Stimulated activated CD4-positive, alpha-beta T cell treated with anti-CD3 and anti-CD28 coated beads, Interleukin-2, amount 100 ng/mL, for 24 hours (primary cell): ENCODE results near the gene INPP5A.
"Not testable (repeated sequence)": the region's sequence is repeated elsewhere in the genome, so short reads cannot be mapped to it uniquely, and the experiment has no call there.

ENCODE experiments used
- DNase-seq, 2 donors: peaks; one replicate each; pipeline ENCODE4 v3.0.0-alpha.2; 2020

INPP5A gene, protein sequence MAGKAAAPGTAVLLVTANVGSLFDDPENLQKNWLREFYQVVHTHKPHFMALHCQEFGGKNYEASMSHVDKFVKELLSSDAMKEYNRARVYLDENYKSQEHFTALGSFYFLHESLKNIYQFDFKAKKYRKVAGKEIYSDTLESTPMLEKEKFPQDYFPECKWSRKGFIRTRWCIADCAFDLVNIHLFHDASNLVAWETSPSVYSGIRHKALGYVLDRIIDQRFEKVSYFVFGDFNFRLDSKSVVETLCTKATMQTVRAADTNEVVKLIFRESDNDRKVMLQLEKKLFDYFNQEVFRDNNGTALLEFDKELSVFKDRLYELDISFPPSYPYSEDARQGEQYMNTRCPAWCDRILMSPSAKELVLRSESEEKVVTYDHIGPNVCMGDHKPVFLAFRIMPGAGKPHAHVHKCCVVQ

DNA sequence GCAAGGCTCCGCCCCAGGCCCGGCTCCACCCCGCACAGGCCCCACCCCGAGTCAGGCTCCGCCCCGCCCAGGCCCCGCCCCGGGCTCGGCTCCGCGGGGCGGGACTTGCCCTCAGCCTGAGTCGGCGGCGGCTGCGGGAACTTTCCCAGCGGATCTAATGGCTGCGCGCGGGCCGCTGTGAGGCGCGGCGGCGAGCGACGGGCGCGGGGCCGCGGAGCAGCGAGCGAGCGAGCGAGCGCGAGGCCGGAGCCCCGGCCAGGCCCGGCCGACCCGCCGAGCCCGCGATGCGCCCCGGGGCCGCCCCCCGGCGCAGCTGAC lies at the start of gene INPP5A:
Gene INPP5A, plus strand, starts transcription at position 104 of the 318 bp plus-strand sequence. CDS start 310 bp downstream, outside the sequence.
- DNase-seq = no peak

DNA sequence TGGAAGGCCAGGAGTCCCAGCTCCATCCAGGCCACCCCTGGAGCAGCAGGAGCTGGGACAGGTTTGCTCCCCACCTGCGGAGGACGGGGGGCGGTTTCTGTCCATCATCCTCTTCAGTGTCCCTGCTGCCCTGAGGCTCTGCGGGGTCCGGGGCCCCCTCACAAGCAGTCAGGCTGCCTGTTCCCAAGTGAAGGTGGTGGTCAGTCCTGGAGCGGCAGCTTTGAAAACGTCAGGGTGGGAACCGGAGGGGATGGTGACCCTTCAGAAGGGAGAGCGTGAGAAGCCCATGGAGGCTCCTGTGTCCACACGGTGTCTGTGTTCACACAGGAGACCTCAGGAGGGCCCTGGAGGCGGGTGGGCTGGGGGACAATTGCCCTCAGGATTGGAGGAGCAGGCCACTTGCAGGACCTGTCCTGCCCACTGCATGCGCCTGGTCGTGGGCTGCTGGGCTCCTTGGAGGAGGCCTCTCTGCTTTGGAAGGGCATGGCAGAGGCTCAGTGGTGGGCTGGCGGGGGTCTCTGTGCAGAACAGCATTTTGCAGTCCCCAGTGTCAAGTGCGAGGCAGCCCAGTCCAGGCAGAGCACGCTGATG lies 49.3 kb upstream of the INPP5A start:
- no peak for DNase-seq

DNA sequence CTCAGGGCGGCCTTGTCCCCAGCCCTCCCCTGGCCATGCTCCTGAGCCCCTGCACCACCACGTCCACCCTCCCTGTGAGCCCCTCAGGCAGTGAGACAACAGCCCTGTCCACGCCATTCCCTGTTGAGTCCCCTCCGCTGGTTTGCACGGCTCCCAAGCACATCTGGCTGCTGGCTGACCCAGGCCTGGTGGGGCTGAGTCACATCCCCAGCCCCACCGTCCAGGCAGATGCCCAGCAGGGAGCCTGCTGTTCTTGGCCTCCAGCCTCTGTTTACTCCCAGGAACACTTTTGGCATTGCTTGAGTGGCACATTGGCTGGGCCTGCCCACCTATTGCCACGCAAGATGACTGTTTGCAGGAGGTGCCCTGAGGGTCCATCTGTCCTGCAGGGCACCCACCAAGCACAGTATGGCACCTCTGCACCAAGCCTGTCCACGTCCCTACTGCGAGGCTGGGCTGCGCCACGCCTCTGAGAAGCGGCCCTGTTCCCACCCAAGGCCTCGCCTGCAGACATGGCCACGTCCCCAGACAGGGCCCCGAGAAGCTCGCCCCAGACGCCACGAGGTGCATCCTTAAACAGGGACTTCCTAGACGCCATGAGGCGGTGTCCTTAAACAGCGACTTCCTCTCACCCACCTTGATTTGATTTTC lies 48.4 kb upstream of the INPP5A start:
- no peak for DNase-seq

DNA sequence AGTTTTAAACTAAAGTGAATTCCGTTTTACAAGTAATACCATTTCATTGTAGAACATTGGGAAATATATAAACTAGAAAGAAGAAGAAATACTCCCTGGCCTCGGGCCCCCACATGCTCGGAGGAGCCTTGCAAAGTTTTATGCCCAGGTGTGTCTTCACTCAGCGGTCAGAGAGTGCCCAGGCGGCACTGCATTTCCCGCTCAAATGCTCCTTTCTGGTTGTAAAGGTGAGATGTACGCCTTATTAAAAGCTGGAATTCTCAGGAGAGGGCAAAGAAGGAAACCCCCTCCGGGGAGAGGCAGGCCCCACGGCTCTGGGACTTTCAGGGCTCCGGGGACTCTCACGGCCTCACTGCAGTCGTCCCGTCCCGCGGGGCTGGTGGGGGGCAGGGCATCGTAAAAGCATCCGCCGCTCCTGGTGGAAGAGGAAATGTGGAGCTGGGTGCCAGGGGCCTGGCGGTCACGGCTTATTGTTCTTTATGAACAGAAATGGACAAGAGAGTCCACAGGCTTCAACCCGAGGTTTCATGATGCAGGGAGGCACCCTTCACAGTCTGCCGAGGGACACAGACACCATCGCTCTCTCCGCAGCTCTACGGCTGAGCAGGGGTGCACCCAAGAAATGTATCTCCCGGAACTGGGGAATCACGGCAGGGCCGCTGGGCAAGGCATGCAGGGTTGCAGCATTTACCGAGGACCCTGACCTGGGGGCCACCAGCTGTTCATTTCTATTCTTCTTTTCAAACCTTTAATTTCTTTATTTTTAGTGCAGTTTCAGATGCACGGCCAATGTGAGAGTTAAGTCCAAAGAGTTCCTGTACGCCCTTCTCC lies 47.7 kb upstream of the INPP5A start:
- no peak for DNase-seq

DNA sequence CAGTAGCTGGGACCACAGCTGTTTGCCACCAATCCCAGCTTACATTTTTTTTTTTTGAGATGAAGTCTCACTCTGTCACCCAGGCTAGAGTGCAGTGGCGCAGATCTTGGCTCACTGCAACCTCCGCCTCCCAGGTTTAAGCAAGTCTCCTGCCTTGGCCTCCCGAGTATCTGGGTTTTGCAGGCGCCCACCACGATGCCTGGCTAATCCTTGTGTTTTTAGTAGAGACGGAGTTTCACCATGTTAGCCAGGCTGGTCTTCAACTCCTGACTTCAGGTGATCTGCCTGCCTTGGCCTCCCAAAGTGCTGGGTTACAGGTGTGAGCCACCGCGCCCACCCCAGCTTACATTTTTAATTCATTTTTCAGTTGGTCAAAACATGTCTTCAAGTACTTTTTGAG lies 46.1 kb upstream of the INPP5A start:
- not testable (repeated sequence) for DNase-seq

DNA sequence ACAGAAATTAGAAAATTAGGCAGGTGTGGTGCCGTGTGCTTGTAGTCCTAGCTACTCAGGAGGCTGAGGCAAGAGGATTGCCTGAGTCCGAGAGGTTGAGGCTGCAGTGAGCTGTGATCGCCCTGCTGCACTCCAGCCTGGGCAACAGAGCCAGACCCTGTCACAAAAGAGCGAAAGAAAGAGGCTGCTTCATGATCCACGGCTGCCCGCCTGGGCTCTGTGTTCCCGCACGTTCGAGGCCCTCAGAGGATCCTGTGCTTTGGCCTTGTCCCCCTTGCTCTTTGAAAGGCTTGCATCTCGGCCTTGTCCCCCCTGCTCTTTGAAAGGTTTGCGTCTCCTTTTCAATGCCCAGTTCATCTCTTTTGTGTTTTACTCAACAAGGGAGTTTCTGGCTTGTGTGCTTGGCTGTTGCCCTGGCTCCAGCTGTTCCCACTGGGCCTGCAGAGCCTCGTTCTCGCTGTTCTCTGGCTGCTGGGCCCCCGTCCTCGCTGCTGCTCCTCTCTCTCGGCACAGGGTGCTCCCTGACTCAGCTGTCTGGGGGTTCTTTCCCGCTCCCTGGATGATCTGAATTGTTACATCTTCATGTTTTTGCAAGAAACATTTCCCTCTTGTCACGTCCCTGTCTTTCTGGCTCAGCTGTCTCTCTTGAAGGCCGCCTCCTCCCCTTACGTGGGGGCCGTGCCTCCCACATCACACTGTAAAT lies 45.1 kb upstream of the INPP5A start:
- DNase-seq = no peak

DNA sequence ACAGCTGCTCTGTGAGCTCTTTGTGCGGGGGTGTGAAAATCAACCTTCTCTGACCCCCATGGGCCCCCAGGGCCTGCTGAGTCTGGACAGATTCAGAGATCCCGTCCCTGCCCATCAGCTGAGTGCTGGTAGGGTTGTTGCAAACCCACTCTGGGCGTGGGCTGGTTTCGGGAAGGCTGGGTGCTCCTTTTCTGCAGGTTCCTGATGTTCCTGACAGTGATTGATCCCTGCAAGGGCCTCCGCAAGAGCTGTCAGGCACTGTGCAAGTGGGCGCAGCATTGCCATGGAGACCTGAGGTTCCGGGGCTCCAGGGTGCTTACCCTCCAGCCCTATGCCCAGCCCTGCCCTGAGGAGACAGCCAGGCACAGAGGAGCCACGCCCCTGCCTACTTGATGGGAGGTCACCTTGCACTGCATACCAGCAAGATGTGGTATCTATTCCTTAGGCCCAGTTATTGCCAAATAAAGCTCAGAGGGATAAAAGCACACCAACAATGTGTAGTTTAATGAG lies 44.3 kb upstream of the INPP5A start:
- no peak for DNase-seq

DNA sequence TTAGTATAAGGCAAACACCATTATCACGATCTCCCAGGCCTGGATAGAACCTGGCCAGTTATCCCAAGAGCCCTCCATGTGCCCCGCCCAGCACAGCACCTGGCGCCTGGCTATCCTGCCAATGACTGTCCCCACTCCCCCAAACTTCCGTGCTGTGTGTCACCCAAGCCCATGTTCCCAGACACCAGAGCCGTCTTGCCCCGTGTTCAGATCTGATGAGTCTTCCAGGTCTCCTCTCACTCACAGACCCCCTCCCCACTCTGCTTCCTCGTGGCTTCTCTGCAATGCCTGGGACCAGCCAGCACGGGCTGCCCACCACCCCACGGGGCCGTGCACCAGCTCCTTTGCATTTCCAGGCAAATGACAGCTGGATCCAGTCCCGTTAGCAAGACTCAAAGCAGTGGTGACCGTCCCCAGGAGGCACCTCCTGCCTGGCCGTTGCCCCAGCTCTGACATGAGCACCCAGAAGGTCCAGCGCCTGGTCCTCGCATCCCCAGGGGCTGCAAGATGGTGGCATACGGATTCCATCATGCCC lies 43.8 kb upstream of the INPP5A start:
- no peak for DNase-seq

DNA sequence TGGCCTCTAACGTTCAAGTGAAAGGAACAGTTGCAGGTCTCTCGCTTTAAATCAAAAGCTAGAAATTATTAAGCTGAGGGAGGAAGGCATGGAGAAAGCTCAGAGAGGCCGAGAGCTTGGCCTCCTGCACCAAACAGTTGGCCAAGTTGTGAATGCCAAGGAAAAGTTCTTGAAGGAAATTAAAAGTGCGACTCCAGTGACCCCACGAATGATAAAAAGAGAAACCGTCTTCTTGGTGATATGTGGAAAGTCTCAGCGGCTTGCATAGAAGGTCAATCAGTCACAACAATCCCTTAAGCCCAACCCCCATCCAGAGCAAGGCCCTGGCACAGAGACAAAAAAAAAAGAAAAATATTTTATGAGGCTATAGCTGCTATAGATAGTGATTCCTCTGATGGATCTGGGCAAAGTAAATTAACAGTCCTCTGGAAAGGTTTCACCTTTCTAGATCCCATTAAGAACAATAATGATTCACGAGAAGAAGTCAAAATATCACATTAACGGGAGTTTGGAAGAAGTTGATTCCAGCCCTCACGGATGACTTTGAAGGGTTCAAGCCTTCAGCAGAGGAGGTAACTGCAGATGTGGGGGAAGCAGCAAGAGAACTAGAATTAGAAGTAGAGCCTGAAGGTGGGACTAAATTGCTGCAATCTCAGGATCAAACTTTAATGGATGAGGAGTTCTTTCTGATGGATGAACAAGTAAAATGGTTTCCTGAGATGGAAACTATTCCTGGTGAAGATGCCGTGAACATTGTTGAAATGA lies 42.5 kb upstream of the INPP5A start:
- DNase-seq = no peak

DNA sequence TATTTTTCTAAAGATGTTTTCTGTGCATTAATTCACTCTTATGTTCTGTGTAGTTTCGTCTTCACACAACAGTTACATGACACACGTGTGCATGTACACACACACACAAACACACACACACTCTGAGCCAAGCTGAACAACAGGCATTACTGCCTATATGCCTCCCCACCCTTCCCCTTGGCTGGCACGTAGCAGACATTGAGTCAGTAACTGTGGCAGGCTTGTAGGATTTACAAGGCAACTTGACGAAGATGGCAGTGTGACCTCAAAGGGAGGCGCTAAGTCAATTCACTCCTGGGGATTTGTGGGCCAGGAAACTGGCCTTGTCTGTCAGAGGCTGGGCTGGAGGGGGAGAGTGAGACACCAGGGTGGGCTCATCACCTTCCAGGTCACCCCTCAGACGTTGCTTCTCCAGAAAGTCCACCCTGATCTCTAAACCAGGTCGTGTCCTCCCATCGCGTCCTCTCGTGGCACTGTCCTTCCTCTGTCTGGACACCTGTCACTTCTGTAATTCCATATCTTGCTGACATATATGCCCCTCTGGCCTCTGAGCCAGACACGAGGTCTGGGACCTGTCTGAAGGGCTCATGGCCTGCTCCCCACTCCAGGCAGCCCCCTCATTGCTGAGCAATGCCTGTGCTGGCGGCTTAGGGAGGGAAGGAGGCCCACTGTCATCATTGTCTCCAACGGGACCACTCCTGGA lies 41.1 kb upstream of the INPP5A start:
- DNase-seq = no peak

DNA sequence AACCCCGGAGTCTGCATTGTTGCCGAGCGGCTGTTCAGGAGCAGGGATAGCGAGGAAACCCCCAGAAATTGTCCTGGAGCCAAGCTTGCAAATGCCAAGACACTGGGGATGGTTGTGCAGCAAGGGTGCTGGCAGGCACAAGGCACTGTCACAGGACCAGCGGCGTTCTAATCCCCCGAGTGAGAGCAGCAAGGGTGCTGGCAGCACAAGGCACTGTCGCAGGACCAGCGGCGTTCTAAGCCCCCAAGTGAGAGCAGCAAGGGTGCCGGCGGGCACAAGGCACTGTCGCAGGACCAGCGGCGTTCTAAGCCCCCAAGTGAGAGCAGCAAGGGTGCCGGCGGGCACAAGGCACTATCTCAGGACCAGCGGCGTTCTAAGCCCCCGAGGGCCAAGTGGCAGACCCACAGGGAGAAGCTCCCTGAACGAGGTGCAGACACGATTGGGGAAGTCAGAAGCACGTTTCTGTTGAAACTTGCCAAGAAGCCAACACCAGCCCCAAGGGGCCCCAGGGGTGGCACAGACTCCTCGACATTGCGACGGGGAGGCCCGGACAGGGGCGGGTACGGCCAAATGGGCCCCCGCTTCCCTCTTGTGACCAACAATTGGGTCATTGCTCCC lies 40.4 kb upstream of the INPP5A start:
- DNase-seq = no peak

DNA sequence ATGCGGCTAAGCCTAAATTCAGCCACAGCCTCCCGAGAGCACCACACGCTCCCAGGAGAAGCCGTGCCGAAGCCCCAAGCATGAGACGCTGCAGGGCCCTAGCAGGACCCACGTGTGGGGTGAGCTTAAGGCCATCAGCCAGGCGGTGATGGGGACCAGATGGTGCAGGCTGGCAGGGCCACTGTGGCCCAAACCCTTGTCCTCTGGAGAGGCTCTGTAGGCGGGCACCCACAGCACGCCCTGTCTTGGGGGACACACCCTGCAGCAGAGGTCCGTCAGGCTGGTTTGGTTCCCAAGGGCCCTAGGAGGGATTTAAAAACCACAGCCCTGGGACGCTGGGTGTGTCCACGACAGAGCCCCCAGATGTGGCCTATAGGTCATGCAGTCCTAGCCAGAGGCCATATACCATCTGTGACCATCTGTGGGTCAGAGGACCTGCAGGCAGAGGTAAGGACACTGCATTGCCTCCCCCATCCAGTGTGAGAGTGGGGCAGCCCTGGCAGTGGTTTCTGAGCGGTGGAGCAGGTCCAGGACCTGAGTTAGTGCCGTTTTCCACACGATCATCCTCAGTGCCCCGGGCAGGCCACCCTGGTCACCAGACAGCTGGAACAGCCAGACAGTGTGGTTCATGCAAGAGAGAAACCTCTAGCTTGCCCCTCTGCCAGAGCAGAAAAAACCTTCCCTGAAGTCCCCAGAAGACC lies 39.6 kb upstream of the INPP5A start:
- no peak for DNase-seq

DNA sequence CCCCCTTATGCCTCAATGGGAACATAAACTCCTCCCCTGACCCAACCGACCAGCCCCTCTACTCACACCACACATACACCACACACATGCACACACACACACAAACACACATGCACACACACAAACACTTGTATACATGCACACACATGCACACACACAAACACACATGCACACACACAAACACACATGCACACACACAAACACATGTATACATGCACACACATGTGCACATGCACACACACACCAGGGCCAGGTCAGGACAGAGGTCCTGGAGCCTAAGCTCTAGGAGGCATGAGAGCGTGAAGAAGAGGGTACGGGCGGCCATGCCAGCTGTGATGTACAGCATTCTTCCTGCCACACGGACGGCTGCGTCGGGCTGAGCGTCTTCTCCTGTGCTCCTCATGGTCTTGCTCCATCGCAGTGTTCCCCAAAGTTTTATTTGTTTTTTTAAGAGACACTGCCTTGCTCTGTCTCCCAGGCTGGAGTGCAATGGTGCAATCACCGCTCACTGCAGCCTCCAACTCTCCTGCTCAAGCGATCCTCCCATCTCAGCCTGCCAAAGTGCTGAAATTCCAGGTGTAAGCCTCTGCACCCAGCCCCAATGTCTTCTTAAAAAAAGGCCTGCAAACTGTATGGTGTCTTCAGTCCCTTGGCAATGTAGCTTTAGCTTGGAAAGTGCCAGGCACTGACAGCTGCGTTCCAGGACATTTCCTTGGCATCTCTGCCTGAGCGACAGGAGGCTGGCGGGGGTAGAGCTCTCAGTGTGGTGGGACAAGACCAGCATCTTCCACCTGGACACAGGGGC lies 38.8 kb upstream of the INPP5A start:
- DNase-seq = no peak

DNA sequence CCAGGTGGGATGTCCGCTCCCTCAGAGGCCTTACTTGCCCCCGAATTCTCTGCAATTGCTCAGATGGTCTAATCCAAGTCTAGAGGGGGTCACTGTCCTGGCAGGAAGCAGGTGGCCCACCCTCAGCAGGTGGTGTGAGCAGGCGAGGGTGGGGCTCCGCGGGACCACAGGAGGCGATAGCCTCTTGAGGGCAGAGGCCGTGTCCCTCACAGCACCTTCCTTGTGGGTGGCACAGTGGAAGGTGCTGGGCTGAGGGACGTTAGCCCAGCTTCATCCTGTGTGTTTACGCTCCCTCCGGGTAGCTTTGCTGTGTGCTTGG lies 38.3 kb upstream of the INPP5A start:
- no peak for DNase-seq

DNA sequence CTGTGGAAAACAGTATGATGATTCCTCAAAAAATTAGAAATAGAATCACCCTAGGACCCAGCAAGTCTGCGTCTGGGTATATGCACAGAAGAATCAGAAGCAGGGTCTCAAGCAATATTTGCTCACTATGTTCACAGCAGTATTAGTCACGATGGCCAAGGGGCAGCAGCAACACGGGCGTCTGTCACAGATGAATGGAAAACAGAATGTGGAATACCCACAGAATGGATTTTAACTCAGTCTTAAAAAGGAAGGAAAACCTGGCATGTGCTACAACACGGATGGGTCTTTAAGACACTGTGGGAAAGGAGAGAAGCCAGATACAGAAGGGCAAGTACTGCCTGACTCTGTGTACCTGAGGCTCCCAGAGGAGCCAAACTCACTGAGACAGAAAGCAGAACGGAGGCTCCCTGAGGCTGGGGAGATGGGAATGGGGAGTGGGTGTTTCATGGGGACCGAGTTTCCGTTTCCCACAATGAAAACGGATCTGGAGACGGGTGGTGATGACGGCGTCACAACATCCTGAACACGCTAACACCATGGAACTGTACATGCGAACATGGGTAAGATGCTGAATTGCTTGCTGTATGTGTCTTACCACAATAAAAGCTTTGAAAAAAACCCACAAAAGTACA lies 36.7 kb upstream of the INPP5A start:
- no peak for DNase-seq

DNA sequence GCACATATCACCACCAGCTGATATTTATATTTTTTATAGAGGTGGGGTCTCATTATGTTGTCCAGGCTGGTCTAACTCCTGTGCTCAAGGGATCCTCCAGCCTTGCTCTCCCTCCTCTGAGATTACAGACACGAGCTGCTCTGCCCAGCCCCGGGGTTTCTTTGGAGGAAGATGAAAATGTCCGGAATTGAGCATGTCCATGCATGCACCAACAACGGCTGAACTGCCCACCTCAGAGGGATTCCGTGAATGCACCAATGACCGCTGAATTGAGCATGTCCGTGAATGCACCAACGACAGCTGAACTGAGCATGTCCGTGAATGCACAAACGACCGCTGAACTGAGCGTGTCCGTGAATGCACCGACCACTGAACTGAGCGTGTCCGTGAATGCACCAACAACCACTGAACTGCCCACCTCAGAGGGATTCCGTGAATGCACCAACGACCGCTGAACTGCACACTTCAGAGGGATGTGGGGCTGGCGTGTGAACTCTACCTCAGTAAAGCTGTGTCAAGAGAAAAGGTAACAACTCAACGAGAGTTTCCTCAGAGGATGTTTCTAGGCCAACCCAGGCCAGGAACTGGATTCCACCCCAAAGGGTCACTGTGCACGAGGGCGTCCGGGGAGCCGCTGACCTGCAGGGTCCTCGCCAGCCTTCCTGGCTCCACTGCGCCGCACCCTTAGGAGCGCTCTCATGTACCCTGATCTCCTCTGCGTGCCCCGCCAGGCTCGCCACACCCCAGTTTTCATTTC lies 34.9 kb upstream of the INPP5A start:
- DNase-seq = no peak

DNA sequence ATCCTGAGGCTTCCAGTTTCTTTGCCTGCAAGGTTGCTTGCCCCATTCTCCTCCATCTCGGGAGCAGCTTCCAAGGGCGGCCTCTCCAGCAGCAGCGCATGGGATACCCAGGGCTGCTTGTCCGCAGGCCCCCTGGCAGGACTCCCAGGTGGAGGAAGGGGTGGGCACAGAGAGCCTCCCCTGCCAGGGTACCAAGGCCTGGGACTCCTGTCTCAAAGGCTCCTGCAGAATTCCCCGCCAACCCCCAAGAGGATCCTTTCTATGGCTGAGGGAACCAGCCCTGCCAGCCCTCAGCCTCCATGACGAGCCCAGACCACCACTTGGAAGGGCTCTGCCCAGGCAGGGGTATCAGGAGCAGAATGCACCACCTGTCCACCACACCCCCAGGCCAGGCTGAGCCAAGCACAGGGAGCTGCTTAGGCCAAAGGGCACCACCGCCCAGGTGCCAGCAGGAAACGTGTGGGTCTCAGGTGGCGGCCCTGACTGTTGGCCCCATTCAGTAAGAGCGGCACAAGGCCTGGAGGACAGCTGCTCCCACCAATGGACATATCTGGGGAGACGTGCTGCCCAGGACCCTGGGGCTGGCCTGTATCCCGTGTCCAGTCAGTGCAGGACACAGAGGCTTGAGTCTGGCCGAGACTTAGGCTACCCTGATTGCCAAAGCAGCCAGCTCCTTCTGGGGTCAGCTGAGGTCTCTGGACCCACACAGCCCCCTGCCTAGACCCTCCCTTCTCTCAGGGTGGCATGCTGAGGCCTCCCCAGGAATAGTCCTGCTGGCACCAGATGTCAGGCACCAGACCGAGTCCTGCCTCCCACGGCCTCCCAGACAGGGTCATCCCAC lies 33.8 kb upstream of the INPP5A start:
- DNase-seq = no peak
